ENCODE results near the gene PRR29.
"Not testable (repeated sequence)": the region's sequence is repeated elsewhere in the genome, so short reads cannot be mapped to it uniquely, and the experiment has no call there.

PRR29 gene

GRCh38 chr17:63976702-63977101 lies 21.4 kb upstream of the PRR29 start:
- no peaks in the 10 kb centered on the region for H3K9me3 ChIP-seq (ENCODE audit: low read length)
- no peak overlapping the region for H3K27ac ChIP-seq (ENCODE audit: low read depth, low read length)
- no peaks in the 10 kb centered on the region for H3K36me3 ChIP-seq (ENCODE audit: insufficient read depth, low read length)
- no peaks in the 10 kb centered on the region for H3K27me3 ChIP-seq (ENCODE audit: control insufficient read depth in 1 of 2, insufficient read depth in 2 of 2, low read length in 2 of 2)
- peaks cover 8% of the 10 kb centered on the region for H3K4me1 ChIP-seq (ENCODE audit: insufficient read depth, low read length)
- no peak overlapping the region for H3K9ac ChIP-seq (ENCODE audit: low read length)
- no peak overlapping the region for H3K4me3 ChIP-seq (ENCODE audit: low read depth in 1 of 2, low read length in 2 of 2)

GRCh38 chr17:63978272-63979200 lies 19.6 kb upstream of the PRR29 start:
- Histone ChIP-seq H3K9me3 (ENCODE audit: low read length) (no peaks in the 10 kb centered on the region), H3K4me1 (ENCODE audit: insufficient read depth, low read length) (peaks cover 15% of the 10 kb centered on the region), H3K4me3 (ENCODE audit: low read depth in 1 of 2, low read length in 2 of 2) (no peak overlapping the region), H3K9ac (ENCODE audit: low read length) (no peak overlapping the region), H3K36me3 (ENCODE audit: insufficient read depth, low read length) (no peaks in the 10 kb centered on the region), H3K27ac (ENCODE audit: low read depth, low read length) (no peak overlapping the region), H3K27me3 (ENCODE audit: control insufficient read depth in 1 of 2, insufficient read depth in 2 of 2, low read length in 2 of 2) (no peaks in the 10 kb centered on the region)

- not testable (repeated sequence) for H3K4me3 ChIP-seq (ENCODE audit: low read depth in 1 of 2, low read length in 2 of 2); H3K27ac ChIP-seq (ENCODE audit: low read depth, low read length); H3K27me3 ChIP-seq (ENCODE audit: control insufficient read depth in 1 of 2, insufficient read depth in 2 of 2, low read length in 2 of 2); H3K9me3 ChIP-seq (ENCODE audit: low read length); H3K9ac ChIP-seq (ENCODE audit: low read length); H3K36me3 ChIP-seq (ENCODE audit: insufficient read depth, low read length)
- H3K4me1 ChIP-seq (ENCODE audit: insufficient read depth, low read length), result peaks cover 20% of the 10 kb centered on the region
Measured at GRCh38 chr17:63982641-63983040, 15.5 kb upstream of the PRR29 start.

DNA sequence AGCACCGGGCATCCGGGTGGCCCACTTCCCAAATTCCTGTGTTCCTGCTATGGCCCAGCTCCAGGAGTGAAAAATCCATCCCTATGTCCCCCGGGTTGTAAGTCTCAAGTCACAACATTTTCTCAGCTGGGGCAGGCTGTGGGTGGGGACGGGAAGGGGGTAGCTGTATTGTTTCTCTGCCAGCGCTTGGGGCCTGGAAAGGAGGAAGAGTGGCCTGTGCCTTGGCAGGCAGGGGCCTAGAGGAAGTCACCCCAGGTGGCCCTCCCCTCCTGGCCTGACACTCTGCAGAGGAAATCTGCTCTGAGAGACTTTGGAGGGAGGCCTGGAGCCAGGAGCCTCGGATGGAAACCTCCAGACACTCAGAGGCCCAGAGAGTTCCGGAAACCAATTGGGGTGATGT lies 14.8 kb upstream of the PRR29 start:
- Histone ChIP-seq H3K36me3 (ENCODE audit: insufficient read depth, low read length) (no peaks in the 10 kb centered on the region), H3K4me1 (ENCODE audit: insufficient read depth, low read length) (peaks cover 20% of the 10 kb centered on the region), H3K27ac (ENCODE audit: low read depth, low read length) (no peak overlapping the region)

GRCh38 chr17:63984236-63984635 lies 13.9 kb upstream of the PRR29 start:
- H3K9ac ChIP-seq (ENCODE audit: low read length), result no peak overlapping the region
- no peak overlapping the region for H3K4me3 ChIP-seq (ENCODE audit: low read depth in 1 of 2, low read length in 2 of 2)
- no peaks in the 10 kb centered on the region for H3K36me3 ChIP-seq (ENCODE audit: insufficient read depth, low read length)
- H3K27ac ChIP-seq (ENCODE audit: low read depth, low read length), result no peak overlapping the region
- no peaks in the 10 kb centered on the region for H3K9me3 ChIP-seq (ENCODE audit: low read length)
- H3K27me3 ChIP-seq (ENCODE audit: control insufficient read depth in 1 of 2, insufficient read depth in 2 of 2, low read length in 2 of 2), result peaks cover 0 to 4% of the 10 kb centered on the region in 2 donors
- H3K4me1 ChIP-seq (ENCODE audit: insufficient read depth, low read length), result peaks cover 20% of the 10 kb centered on the region

More for the DNA sequence above, 14.8 kb upstream of the PRR29 start:
- H3K9me3 ChIP-seq (ENCODE audit: low read length), result no peaks in the 10 kb centered on the region
- H3K27me3 ChIP-seq (ENCODE audit: control insufficient read depth in 1 of 2, insufficient read depth in 2 of 2, low read length in 2 of 2), result no peaks in the 10 kb centered on the region
- H3K9ac ChIP-seq (ENCODE audit: low read length), result no peak overlapping the region
- no peak overlapping the region for H3K4me3 ChIP-seq (ENCODE audit: low read depth in 1 of 2, low read length in 2 of 2)

DNA sequence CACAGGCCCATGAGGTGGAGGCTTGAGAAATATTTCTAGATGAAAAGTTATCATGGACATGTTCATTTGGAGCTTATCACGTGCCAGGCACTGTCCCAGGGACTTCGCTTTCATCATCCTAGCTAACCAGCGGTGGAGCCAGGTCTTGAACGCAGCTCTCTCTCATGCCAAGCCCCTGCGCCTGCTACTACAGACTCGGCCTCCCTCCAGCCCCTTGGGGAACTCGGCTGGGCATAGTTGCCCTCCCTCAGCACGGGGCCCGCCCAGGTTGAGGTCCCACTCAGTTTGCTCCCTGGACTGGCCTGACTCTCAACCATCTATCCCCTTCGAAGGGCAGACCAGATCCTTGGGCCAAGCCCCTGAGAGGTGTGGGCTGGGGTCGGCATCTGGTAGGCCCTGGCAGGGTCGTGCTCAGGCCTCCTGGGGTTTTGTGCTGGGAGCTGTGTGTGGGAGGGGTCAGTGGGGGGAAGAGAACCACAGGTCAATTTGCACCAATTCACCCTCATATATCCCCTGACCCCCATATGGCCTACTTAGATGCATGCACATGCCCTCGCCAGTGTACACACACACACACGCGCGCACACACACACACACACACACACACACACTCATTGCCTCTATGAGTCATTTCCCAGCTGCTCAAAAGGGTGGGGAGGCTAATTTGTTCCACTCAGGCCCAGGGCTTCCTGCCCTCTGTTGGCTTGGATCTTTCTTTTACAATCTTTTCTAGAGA lies 13.3 kb upstream of the PRR29 start:
- no peaks in the 10 kb centered on the region for H3K36me3 ChIP-seq (ENCODE audit: insufficient read depth, low read length)
- peaks cover 20% of the 10 kb centered on the region for H3K4me1 ChIP-seq (ENCODE audit: insufficient read depth, low read length)
- no peaks in the 10 kb centered on the region for H3K9me3 ChIP-seq (ENCODE audit: low read length)
- peak overlapping the region; percentile 49 for H3K27ac ChIP-seq (ENCODE audit: low read depth, low read length)
- H3K9ac ChIP-seq (ENCODE audit: low read length), result no peak overlapping the region
- H3K4me3 ChIP-seq (ENCODE audit: low read depth in 1 of 2, low read length in 2 of 2), result no peak overlapping the region
- H3K27me3 ChIP-seq (ENCODE audit: control insufficient read depth in 1 of 2, insufficient read depth in 2 of 2, low read length in 2 of 2), result peaks cover 0 to 4% of the 10 kb centered on the region in 2 donors

GRCh38 chr17:63985387-63986140 lies 12.6 kb upstream of the PRR29 start:
- Histone ChIP-seq H3K4me1 (ENCODE audit: insufficient read depth, low read length) (peaks cover 14% of the 10 kb centered on the region), H3K9me3 (ENCODE audit: low read length) (no peaks in the 10 kb centered on the region), H3K27me3 (ENCODE audit: control insufficient read depth in 1 of 2, insufficient read depth in 2 of 2, low read length in 2 of 2) (peaks cover 0 to 6% of the 10 kb centered on the region in 2 donors), H3K4me3 (ENCODE audit: low read depth in 1 of 2, low read length in 2 of 2) (no peak overlapping the region), H3K9ac (ENCODE audit: low read length) (no peak overlapping the region), H3K36me3 (ENCODE audit: insufficient read depth, low read length) (no peaks in the 10 kb centered on the region), H3K27ac (ENCODE audit: low read depth, low read length) (no peak overlapping the region)

GRCh38 chr17:63986821-63987220 lies 11.3 kb upstream of the PRR29 start:
- Histone ChIP-seq H3K4me1 (ENCODE audit: insufficient read depth, low read length) (peaks cover 12% of the 10 kb centered on the region), H3K4me3 (ENCODE audit: low read depth in 1 of 2, low read length in 2 of 2) (no peak overlapping the region), H3K27ac (ENCODE audit: low read depth, low read length) (no peak overlapping the region), H3K9me3 (ENCODE audit: low read length) (no peaks in the 10 kb centered on the region), H3K9ac (ENCODE audit: low read length) (no peak overlapping the region), H3K27me3 (ENCODE audit: control insufficient read depth in 1 of 2, insufficient read depth in 2 of 2, low read length in 2 of 2) (peaks cover 2 to 11% of the 10 kb centered on the region in 2 donors), H3K36me3 (ENCODE audit: insufficient read depth, low read length) (no peaks in the 10 kb centered on the region)

DNA sequence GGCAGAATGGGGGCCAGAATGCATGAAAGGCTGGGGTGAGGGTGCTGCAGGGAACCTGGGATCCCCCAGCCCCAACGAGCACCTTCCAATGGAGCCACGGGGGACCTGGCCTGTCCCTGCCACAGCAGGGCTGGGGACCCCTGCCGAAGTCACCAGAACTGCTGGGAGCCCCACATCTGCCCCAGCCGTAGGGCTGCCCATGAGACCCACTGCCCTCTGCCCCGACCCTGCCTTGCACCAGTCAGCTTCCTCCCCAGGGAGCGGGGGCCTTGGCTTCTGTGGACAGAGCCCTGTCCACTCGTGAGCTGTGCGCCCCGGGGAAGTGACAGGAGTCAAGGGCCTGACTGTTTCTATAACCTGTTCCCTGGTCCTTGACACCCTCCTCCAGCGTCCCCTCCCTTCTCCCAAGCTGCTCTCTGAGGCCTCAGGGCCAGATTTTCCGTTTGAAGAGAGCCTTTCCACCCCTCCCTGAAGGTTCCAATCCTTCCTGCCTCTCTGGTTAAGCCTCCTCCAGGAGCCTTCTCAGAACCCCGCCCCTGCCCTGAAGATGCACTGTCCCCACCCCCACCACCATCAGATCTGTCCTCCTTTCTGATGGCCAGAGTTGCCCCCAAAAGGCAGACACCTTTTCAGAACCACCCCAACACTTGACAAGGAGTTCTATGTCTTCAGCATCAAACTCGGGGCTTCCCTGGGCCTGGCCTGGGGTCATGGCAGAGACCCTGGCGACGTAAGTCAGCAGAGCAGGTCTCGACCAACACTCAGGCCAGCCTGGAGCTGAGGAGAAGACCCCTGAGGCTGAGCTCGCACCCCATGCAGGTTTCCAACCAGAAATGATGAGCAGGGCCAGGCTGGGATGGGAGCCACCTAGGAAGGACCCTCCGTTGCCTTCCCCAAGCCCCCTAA lies 10.7 kb upstream of the PRR29 start:
- Histone ChIP-seq H3K9me3 (ENCODE audit: low read length) (no peaks in the 10 kb centered on the region), H3K9ac (ENCODE audit: low read length) (no peak overlapping the region), H3K27ac (ENCODE audit: low read depth, low read length) (peak overlapping the region; percentile 13), H3K4me1 (ENCODE audit: insufficient read depth, low read length) (peaks cover 12% of the 10 kb centered on the region), H3K27me3 (ENCODE audit: control insufficient read depth in 1 of 2, insufficient read depth in 2 of 2, low read length in 2 of 2) (peaks cover 9 to 13% of the 10 kb centered on the region in 2 donors), H3K36me3 (ENCODE audit: insufficient read depth, low read length) (no peaks in the 10 kb centered on the region), H3K4me3 (ENCODE audit: low read depth in 1 of 2, low read length in 2 of 2) (no peak overlapping the region)

GRCh38 chr17:63988127-63988478 lies 10.0 kb upstream of the PRR29 start:
- H3K4me1 ChIP-seq (ENCODE audit: insufficient read depth, low read length), result peaks cover 9% of the 10 kb centered on the region
- H3K27me3 ChIP-seq (ENCODE audit: control insufficient read depth in 1 of 2, insufficient read depth in 2 of 2, low read length in 2 of 2), result peaks cover 12 to 13% of the 10 kb centered on the region in 2 donors
- no peak overlapping the region for H3K9ac ChIP-seq (ENCODE audit: low read length)
- no peak overlapping the region for H3K4me3 ChIP-seq (ENCODE audit: low read depth in 1 of 2, low read length in 2 of 2)
- H3K27ac ChIP-seq (ENCODE audit: low read depth, low read length), result peak overlapping the region; percentile 44
- H3K36me3 ChIP-seq (ENCODE audit: insufficient read depth, low read length), result no peaks in the 10 kb centered on the region
- no peaks in the 10 kb centered on the region for H3K9me3 ChIP-seq (ENCODE audit: low read length)

Data from muscle layer of colon (tissue), 2 donors.